ENCODE results near the gene SESN1.
A peak's percentile ranks its signal among the peaks of the same experiment; 100 is the strongest.
"Not testable (repeated sequence)": the region's sequence is repeated elsewhere in the genome, so short reads cannot be mapped to it uniquely, and the experiment has no call there.

Gene SESN1

GRCh38 chr6:109094416-109095035 is at the start of gene SESN1:
SESN1 (minus strand) TSS chr6:109094846; CDS start chr6:109094073, 773 bp downstream.
- no peak for FAIRE-seq

- no peak for FAIRE-seq
Measured at GRCh38 chr6:109143191-109143590, 48.5 kb upstream of the SESN1 start.

- not testable (repeated sequence) for FAIRE-seq
Measured at GRCh38 chr6:109142067-109142466, 47.4 kb upstream of the SESN1 start.

DNA sequence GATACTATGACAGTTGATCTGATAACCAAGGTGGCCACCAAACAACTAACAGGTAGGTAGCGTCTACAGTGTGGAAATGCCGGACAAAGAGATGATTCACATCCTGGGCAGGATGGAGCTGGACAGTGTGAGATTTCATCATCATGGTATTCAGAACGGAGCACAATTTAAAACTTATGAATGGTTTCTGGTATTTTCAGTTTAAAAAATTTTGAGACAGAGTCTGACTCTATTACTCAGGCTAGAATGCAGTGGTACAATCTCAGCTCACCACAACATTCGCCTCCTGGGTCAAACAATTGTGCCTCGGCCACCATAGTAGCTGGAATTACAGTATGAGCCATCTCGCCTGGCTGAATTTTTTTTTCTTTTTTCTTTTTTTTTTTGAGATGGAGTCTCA is 44.5 kb upstream of the SESN1 start:
- no peak for FAIRE-seq

- FAIRE-seq, result not testable (repeated sequence)
Measured at GRCh38 chr6:109136530-109136929, 41.9 kb upstream of the SESN1 start.

DNA sequence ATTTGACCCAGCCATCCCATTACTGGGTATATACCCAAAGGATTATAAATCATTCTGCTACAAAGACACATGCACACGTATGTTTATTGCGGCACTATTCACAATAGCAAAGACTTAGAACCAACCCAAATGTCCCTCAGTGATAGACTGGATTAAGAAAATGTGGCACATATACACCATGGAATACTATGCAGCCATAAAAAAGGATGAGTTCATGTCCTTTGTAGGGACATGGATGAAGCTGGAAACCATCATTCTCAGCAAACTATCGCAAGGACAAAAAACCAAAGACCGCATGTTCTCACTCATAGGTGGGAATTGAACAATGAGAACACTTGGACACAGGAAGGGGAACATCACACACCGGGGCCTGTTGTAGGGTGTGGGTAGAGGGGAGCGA is 41.4 kb upstream of the SESN1 start:
- FAIRE-seq, result not testable (repeated sequence)

- not testable (repeated sequence) for FAIRE-seq
Measured at GRCh38 chr6:109135600-109135999, 41.0 kb upstream of the SESN1 start.

- FAIRE-seq, result no peak
Measured at GRCh38 chr6:109130065-109130464, 35.4 kb upstream of the SESN1 start.

- FAIRE-seq, result peak; percentile 86
Measured at GRCh38 chr6:109125504-109125903, 30.9 kb upstream of the SESN1 start.

DNA sequence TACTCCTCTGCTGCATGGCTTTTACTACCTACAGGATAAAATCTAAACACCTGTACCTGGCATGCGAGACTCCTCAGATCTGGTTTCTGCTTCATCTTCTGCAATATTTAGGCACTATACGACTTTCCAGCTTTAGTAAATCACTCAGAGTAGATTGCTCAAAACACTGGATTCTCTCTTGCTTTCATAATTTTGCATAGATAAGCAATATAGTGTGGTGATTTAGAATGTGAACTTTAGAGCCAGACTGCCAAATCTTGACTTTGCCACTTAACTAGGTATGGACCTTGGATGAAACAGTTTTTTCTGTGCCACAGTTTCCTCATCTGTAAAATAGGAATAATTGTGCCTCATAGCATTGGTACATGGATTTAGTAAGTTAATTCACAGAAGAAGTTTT is 29.6 kb upstream of the SESN1 start:
- no peak for FAIRE-seq

- FAIRE-seq, result no peak
Measured at GRCh38 chr6:109121411-109121810, 26.8 kb upstream of the SESN1 start.

DNA sequence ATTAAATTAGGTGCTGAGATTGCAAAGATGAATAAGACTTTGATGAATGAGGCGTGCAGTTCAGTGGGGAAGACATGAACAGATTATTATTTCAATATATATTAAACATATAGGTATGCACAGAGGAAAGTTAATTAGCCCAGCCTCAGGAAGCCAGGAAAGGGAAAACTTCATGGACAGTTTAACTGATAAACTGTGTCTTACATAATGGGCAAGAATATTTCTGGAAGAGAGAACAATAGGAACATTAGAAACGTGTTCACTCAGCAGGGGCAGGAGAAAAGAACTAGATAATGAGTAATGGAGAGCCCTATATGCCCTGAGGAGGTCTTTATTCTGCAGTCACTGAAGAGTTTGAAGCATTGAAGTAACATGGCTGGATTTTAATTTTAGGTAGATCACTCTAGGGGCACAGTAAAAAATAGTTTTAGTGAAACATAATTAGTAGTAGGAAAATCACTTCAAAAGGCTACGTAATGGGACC is 24.3 kb upstream of the SESN1 start:
- no peak for FAIRE-seq

DNA sequence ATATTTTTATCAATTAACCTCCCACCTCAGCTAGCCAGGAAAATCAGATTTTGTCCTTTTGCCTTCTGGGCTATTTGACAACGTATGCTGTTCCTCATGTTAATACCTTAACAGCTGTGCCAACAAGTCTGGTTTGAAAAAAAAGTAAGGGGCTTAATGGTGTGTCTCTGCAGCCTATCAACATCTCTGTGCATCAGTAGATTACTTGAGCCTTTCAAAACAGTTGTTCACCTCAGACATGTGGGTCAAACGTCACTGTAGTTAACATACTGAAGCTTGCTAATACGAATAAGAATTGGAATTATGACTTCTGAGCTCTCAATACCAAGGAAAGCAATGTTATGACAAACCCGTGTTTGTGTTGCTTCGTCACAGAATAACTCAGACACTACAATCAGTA is 23.7 kb upstream of the SESN1 start:
- no peak for FAIRE-seq

DNA sequence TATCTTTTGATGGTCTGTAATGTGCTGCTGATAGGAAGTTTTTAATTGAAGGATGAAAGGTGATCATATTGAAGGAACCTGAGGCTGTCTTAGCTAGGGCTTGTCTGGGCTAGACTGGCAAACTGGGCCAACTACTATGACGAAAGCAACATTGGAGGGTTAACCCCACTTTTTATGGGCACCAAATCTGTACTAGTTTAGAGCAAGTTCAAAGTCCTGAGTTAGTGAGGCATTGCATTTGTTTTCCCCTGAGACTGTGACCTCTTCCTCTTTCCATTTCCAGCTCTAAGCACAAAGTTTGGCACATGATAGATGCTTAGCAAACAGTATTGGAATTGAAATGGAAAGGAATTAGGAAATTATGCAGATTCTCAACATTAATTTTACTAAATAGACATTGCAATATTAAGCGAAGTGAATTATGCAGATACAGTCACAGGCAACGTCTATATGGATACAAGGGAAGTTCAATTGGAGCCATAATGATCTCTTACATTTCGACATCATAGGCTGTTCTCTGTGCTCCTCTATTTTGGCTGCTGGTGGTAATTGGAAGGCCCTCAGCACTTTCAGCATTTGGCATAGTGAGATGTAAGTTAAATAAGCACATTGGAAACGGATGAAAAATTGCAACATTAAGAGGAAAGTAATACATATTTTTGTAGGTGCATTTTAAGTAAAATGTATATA is 22.8 kb upstream of the SESN1 start:
- no peak for FAIRE-seq

GRCh38 chr6:109112663-109113062 is 18.0 kb upstream of the SESN1 start:
- FAIRE-seq, result not testable (repeated sequence)

GRCh38 chr6:109109663-109110062 is 15.0 kb upstream of the SESN1 start:
- not testable (repeated sequence) for FAIRE-seq

GRCh38 chr6:109105681-109106080 is 11.0 kb upstream of the SESN1 start:
- no peak for FAIRE-seq

GRCh38 chr6:109104512-109104911 is 9.9 kb upstream of the SESN1 start:
- no peak for FAIRE-seq

GRCh38 chr6:109103942-109104341 is 9.3 kb upstream of the SESN1 start:
- FAIRE-seq, result peak; percentile 65

- no peak for FAIRE-seq
Measured at GRCh38 chr6:109102762-109103161, 8.1 kb upstream of the SESN1 start.

- no peak for FAIRE-seq
Measured at GRCh38 chr6:109097661-109098060, 3.0 kb upstream of the SESN1 start.

- no peak for FAIRE-seq
Measured at GRCh38 chr6:109096208-109096607, 1.6 kb upstream of the SESN1 start.

GRCh38 chr6:109095835-109096084 is 1.1 kb upstream of the SESN1 start:
- FAIRE-seq, result no peak

DNA sequence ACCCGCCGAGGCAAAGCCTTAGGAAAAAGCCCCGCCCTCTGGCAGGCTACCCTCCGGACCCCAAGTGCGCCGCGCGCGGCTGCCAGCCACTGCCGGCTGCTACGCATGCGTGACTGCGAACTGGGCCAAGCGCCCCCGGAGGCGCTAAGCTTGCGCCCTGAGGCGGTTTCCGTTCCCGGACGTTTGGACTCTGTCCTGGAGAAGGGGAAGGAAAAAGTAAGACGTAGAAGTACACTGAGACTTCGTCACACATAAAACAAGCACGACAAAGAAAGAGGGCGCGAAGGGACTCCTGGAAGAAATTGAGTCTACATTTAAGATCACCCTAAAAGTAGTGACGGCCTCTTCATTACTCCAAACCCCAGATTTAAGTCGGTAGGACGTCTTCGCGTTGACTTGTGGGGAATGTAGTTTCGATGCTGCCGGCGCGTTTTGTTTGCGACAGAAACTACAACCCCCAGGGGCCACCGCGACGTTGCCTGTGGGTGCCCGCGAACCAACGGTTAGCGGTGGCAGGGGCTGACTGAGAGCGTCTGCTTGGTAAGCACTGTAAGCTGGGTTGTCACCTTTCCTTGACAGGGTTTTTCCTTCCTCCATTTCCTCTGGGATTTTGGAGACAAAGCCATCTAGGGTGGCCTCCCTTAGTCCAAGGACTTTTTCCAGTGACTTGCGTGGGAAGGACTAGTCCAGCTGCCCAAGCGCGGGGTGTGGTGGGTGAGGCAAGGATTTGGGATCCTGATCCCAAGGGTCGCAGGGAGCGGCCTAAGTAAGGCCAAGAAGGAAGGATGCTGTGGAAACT is 589 bp upstream of the SESN1 start, which contains the start of gene CEP57L1:
Gene CEP57L1 (plus strand): TSS at position 472 of the 799 bp plus-strand sequence. CDS start 49,715 bp downstream, outside the sequence.
- FAIRE-seq, result peak; percentile 92

Data from A204.1 (cell line).